ENCODE data around the gene APIP.
"Not testable (repeated sequence)": the region's sequence is repeated elsewhere in the genome, so short reads cannot be mapped to it uniquely, and the experiment has no call there.

The APIP gene

DNA sequence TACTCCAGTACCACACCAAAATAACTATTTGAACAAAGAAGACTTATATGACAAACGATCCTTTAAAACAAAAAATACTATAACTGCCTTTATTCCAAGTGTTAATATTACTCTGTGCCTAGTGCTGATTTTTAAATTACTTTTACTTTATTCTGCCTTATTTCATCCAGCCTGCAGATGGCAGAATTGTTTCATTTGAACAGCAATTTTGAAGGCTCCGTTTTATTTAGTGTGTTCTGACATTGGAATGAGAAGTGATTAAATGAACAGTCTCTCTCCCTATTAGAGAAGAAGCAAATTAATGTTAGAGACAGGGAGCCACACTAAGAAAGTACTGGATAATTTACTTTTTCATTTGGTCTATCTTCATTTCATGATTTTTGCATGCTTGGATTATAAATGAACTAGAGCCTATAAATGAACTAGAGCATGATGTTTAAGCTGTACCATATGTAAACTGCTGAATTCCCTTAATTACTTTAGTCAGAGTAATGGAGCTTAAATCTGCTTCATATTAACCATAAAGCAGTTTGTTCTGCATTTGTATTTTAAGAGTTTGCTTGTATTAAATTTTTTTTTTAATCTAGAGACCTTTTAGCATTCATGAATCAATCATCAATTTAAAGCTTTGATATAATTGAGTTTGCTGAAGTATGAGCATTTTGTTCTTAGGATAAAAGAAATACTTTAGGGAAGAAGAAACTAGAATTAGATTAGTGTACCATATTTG, 10.1 kb upstream of the APIP start:
- no peak for DNase-seq (ENCODE audit: low spot score)

- DNase-seq (ENCODE audit: low spot score) = no peak
These were observed 8.5 kb upstream of the APIP start for GRCh38 chr11:34924714-34925113.

- DNase-seq (ENCODE audit: low spot score) = no peak
These were observed 5.0 kb upstream of the APIP start for GRCh38 chr11:34921156-34921555.

DNA sequence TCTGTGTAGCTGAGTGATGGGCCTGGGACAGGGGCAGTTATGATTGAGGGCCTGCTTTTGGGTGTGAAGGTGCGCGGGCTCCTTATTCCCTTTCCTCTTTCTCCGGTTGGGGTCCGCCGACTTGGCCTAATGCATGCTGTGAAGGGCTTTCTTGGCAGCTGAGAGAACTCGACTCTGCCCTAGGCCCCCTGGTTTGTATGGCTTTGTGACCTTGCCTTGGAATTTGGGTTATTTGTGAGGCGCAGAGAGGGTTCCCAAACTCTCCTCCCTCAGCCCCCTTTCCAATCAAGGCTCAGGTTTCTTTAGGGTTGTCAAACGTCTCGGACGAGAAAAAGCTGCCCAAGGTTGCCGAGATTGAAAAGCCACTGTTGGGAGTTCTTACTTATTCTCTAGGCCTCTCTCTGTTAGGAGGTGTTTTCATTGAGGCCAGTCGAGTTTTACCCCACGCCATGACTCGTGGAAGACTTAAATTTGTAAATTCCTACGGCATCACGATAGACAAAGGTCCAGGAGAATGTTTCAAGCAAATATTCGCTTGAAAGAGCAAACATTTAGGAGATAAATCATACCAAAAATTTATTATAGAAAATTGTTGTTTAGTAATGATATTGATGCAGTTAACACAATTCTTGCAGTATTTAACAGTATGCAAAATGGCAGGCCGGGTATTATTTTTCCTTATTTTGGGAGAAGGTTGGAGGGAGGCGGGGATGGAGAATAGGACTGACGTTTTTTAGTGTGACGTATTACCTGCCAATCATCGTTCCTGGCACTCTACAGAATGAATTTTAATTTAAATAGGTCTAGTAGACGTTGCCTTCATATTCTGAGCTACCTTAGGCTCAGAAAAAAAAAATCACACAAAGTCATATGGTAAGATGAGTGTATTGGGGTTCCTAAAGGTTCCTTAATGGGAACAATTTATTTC, 928 bp upstream of the APIP start:
- no peak for DNase-seq (ENCODE audit: low spot score)

- no peak for DNase-seq (ENCODE audit: low spot score)
These were observed 804 bp downstream of the APIP start for GRCh38 chr11:34915136-34916014.

- not testable (repeated sequence) for DNase-seq (ENCODE audit: low spot score)
These were observed 2.6 kb downstream of the APIP start for GRCh38 chr11:34913556-34913955.

DNA sequence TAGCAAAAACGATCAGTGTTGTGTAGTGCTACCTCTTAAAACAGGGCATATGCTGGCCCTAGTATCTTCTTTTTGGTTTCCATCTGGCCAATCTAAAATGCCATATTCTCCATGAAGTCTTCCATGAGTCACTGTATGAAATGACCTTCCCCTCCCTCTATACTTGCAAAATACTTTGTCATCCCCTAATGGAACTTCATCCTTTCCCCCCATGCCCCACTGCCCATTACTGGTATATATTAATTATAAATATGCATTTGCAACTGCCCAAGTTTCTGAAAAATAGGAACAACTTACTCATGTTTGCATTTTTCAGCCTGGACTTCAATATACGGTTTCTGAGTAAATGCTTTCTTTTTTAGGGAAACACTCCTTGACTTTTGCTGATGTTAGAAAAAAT, 4.5 kb downstream of the APIP start:
- DNase-seq (ENCODE audit: low spot score) = no peak

GRCh38 chr11:34910817-34911216, 5.4 kb downstream of the APIP start:
- DNase-seq (ENCODE audit: low spot score) = no peak

DNA sequence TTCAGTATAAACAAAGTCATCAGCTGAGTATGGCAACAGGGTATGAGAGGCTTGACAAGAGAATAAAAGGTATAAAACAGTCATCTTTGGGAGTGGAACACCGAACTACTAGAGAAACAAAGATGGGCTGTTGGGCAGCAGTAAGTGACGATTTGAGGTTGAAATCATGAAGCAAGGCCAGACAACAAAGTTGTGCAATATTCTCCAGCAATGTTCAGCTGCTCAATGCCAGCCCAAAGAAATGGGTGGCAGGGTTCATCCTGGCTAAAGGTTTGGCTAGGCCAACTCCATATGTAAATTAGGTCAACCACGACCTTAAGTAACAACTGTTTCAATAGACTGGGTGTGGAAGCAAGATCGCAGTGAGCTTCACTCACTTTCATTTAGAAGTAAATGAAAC, 6.2 kb downstream of the APIP start:
- no peak for DNase-seq (ENCODE audit: low spot score)

- no peak for DNase-seq (ENCODE audit: low spot score)
These were observed 6.8 kb downstream of the APIP start for GRCh38 chr11:34909415-34909814.

- no peak for DNase-seq (ENCODE audit: low spot score)
These were observed 8.1 kb downstream of the APIP start for GRCh38 chr11:34907934-34908593.

DNA sequence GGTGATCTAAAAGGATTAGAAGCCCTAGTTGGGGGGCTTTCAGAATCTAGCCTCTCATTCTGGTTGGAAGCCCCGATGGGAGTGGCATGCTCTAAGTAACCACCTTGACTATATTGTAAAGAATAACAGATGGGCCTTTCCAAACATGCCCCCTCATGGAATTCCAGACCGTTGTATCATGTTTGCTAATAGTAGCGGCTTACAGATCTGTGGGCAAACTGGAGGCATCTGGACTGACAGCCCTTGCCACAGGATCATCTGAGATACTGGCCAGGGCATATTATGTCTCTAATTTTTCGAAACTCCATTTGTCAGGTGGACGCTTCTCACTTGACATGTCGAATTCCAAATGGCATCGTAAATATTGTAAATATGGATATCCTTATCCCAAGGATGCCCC, 10.5 kb downstream of the APIP start:
- DNase-seq (ENCODE audit: low spot score) = no peak

DNA sequence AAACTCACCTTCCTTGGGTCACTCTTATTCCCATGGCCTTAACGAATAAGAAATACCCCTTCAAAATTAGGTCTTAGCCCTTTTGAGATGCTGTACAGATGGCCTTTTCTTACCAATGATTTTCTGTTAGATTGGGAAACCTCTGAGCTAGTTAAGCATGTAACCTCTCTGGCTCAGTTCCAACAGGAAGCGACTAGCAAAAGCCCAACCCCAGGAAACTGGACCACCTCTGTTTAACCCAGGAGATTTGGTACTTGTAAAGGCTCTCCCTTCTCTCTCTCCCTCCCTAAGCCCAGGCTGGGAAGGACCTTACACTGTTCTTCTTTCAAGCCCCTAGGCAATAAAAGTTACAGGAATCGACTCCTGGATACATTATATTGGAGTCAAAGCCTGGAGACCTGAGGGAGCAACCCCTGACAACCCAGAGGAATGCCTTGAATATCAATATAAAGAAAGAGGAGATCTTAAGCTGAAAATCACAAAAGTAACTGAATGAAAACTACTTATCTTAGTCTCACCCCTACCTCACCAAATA, 11.7 kb downstream of the APIP start:
- no peak for DNase-seq (ENCODE audit: low spot score)

DNA sequence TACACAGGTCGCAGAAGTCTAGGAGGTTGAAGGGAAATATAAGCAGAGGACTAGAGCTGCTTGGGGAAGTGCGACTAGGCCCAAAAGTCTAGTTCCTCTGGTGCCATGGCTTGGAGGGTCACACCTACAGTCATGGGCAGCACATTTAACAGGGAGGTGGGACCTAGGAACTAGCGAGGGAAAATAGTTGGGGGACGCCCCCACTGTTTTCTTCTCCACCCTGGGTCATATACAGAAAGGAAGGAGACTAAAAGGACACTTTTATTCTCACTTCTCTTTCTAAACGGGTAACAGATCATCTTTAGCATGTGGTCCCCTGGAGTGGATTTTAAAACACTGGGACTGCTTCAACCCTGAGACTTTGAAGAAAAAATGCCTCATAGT, 16.6 kb downstream of the APIP start:
- DNase-seq (ENCODE audit: low spot score) = no peak

GRCh38 chr11:34898474-34898873, 17.7 kb downstream of the APIP start:
- DNase-seq (ENCODE audit: low spot score) = no peak

- no peak for DNase-seq (ENCODE audit: low spot score)
These were observed 18.9 kb downstream of the APIP start for GRCh38 chr11:34897171-34897870.

DNA sequence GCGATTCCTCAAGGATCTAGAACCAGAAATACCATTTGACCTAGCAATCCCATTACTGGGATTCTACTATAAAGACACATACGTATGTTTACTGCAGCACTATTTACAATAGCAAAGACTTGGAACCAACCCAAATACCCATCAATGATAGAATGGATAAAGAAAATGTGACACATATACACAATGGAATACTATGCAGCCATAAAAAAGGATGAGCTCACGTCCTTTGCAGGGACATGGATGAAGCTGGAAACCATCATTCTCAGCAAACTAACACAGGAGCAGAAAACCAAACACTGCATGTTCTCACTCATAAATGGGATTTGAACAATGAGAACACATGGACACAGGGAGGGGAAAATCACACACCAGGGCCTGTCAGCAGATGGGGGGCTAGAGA, 20.0 kb downstream of the APIP start:
- not testable (repeated sequence) for DNase-seq (ENCODE audit: low spot score)

GRCh38 chr11:34893416-34893815, 22.8 kb downstream of the APIP start:
- no peak for DNase-seq (ENCODE audit: low spot score)

DNA sequence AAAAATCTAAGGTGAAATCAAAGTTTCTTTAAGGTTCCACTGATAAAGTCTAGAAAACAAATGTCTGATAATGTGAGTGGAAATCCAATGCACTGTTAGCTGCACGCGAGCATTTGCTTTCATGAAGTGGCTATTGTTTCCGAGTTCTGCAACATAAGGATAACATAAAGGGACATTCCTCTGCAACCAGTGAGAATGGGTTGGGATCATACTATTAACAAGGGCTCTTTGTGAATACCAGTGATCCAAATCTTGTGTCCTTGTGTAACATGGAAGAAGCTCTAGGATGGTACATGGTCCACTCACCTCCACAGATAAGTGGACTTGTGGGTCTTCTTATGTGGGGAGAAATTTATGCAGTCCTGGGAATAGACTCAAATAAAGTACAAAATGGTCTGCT, 24.6 kb downstream of the APIP start:
- DNase-seq (ENCODE audit: low spot score) = no peak

DNA sequence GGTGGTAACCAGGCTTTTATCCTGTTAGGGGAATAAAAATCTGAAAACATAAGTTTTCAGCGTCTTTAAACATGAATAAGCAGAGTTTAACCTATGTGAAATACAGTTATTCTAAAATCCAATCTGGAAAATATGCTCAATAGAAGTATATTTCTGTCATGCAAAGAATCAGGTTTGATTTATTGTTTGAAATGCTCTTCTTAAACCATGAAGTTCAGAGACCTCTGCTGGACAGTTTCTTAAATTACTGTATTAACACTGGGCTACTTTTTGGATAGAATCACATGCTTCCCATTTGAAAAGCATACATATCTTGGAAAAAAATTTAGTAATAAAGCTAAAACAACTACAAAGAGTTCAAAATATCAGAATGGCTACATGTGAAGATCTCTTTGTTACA, 25.4 kb downstream of the APIP start:
- DNase-seq (ENCODE audit: low spot score) = no peak

DNA sequence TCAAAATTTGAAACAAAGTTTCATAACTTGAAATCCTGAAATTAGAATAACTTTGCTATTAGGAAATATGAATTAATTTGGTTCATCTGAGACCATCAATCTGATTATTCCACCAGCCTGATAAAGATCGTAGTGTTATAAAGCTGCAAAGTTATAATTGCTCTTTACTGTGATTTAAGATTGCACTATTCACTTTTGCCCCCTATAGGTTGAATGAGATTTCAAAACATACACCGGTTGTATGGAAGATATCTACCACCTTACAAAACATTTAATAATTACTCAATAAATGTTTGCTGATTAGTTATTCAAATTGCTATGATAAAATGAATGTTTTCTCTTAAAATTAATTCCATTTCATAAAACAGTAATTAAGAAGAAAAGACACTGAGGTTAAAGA, 26.1 kb downstream of the APIP start:
- no peak for DNase-seq (ENCODE audit: low spot score)

Data from left forelimb (tissue), 1 donor.